HG02759 (cell line): ENCODE measurements around the gene CCNI.
"Not testable (repeated sequence)": the region's sequence is repeated elsewhere in the genome, so short reads cannot be mapped to it uniquely, and the experiment has no call there.

Experiments used
- ATAC-seq: cut with Tn5 transposase; IDR thresholded peaks from one replicate; pipeline ENCODE4 v1.9.1; 2021; ENCODE audit warnings: mild to moderate bottlenecking, moderate library complexity; ENCODE audit not compliant: unreplicated experiment

Gene CCNI

GRCh38 chr4:77075869-77076799 is at the start of gene CCNI:
Gene CCNI, minus strand, starts transcription at chr4:77075989. Its CDS starts 9,627 bp downstream, at chr4:77066362.
- ATAC-seq = peak; percentile 72

GRCh38 chr4:77124576-77124975 is 48.8 kb upstream of the CCNI start:
- ATAC-seq = no peak

- ATAC-seq = no peak
Observed at GRCh38 chr4:77123411-77123810, 47.6 kb upstream of the CCNI start.

- no peak for ATAC-seq
Observed at GRCh38 chr4:77122656-77123055, 46.9 kb upstream of the CCNI start.

- ATAC-seq = no peak
Observed at GRCh38 chr4:77121736-77122240, 46.0 kb upstream of the CCNI start.

- ATAC-seq = peak; percentile 69
Observed at GRCh38 chr4:77120886-77121508, 45.2 kb upstream of the CCNI start.

GRCh38 chr4:77117721-77118120 is 41.9 kb upstream of the CCNI start:
- no peak for ATAC-seq

- ATAC-seq = no peak
Observed at GRCh38 chr4:77113069-77113468, 37.3 kb upstream of the CCNI start.

GRCh38 chr4:77110730-77111129 is 34.9 kb upstream of the CCNI start:
- ATAC-seq = no peak

- ATAC-seq = no peak
Observed at GRCh38 chr4:77104791-77105540, 29.2 kb upstream of the CCNI start.

GRCh38 chr4:77104388-77104787 is 28.6 kb upstream of the CCNI start:
- no peak for ATAC-seq

- ATAC-seq = no peak
Observed at GRCh38 chr4:77100234-77100633, 24.4 kb upstream of the CCNI start.

GRCh38 chr4:77097611-77098010 is 21.8 kb upstream of the CCNI start:
- no peak for ATAC-seq

- peak; percentile 100 for ATAC-seq
Observed at GRCh38 chr4:77095101-77095821, 19.5 kb upstream of the CCNI start.

- no peak for ATAC-seq
Observed at GRCh38 chr4:77094496-77094895, 18.7 kb upstream of the CCNI start.

GRCh38 chr4:77093401-77093800 is 17.6 kb upstream of the CCNI start:
- ATAC-seq = no peak

GRCh38 chr4:77092975-77093374 is 17.2 kb upstream of the CCNI start:
- no peak for ATAC-seq

GRCh38 chr4:77089866-77090265 is 14.1 kb upstream of the CCNI start:
- ATAC-seq = no peak

GRCh38 chr4:77087027-77087426 is 11.2 kb upstream of the CCNI start:
- not testable (repeated sequence) for ATAC-seq

- no peak for ATAC-seq
Observed at GRCh38 chr4:77084019-77084639, 8.3 kb upstream of the CCNI start.
